ENCODE data around the gene KCTD11. TPM values are rescaled to one million over a fixed set of nuclear protein-coding genes. Genes with fewer than 3 reads are reported as not detected.

KCTD11 gene
- total RNA-seq, 1 experiment from 2014 or later: 16.4 TPM

- H3K9me3 ChIP-seq (ENCODE audit: insufficient read depth, low read depth): no peaks in the 10 kb centered on the region
- H3K9me2 ChIP-seq (ENCODE audit: insufficient read depth): no peaks in the 10 kb centered on the region
- peaks cover 26% of the 10 kb centered on the region for H3K4me1 ChIP-seq (replicated peaks; ENCODE audit: insufficient read depth)
- H3K36me3 ChIP-seq (ENCODE audit: low read depth): peaks cover 37% of the 10 kb centered on the region
- no peak overlapping the region for H2AFZ ChIP-seq
- H3K79me2 ChIP-seq (ENCODE audit: low read depth): peaks cover 51% of the 10 kb centered on the region
- CTCF ChIA-PET: no interaction called here
- POLR2A ChIA-PET (ENCODE audit: unreplicated experiment): no interaction called here
- intact Hi-C loops (cut with micrococcal nuclease; ENCODE audit: unreplicated experiment): loop anchor here (1.0 to 5.0 kb wide), 5 partner anchors 21 to 381 kb away; partner anchors contain the start of genes CLDN7, NEURL4, POLR2A and WRAP53
- H4K20me1 ChIP-seq (ENCODE audit: insufficient read depth): peaks cover 40% of the 10 kb centered on the region
- no peaks in the 10 kb centered on the region for H3K27me3 ChIP-seq (ENCODE audit: insufficient read depth, low read depth)
- DNase-seq: peak in 1 of 2 experiments; percentile 33
- peaks cover 65% of the 10 kb centered on the region for H3F3A ChIP-seq (ENCODE audit: insufficient read depth, low read depth)
- BruUV-seq (replicated peaks): no TSS peak
- peak overlapping the region; percentile 96 for H3K27ac ChIP-seq
- TF ChIP-seq CTCF (conservative IDR thresholded peaks at IDR 0.05) (no peak), EZH2 (IDR thresholded peaks at IDR 0.05; ENCODE audit: low read depth) (no peak)
- H3K4me3 ChIP-seq: peak overlapping the region; percentile 86
- H3K4me2 ChIP-seq: peak overlapping the region; percentile 98
These were observed 44.0 kb upstream of the KCTD11 start for GRCh38 chr17:7307686-7308624.

GRCh38 chr17:7308625-7309433 is 43.1 kb upstream of the KCTD11 start:
- H3F3A ChIP-seq (ENCODE audit: insufficient read depth, low read depth): peaks cover 73% of the 10 kb centered on the region
- peaks cover 42% of the 10 kb centered on the region for H3K36me3 ChIP-seq (ENCODE audit: low read depth)
- H2AFZ ChIP-seq: no peak overlapping the region
- H3K4me1 ChIP-seq (replicated peaks; ENCODE audit: insufficient read depth): peaks cover 33% of the 10 kb centered on the region
- DNase-seq: peak; percentile 77 to 84
- peaks cover 58% of the 10 kb centered on the region for H3K79me2 ChIP-seq (ENCODE audit: low read depth)
- H3K4me3 ChIP-seq: peak overlapping the region; percentile 86
- no peaks in the 10 kb centered on the region for H3K27me3 ChIP-seq (ENCODE audit: insufficient read depth, low read depth)
- CTCF ChIA-PET: interaction anchor here (0.6 kb wide), 1 partner anchor 68 kb away, joined by 5 read pairs; no protein-coding TSS in a partner anchor
- H3K27ac ChIP-seq: peak overlapping the region; percentile 96
- no peak for TF ChIP-seq EZH2 (IDR thresholded peaks at IDR 0.05; ENCODE audit: low read depth)
- H3K9me2 ChIP-seq (ENCODE audit: insufficient read depth): no peaks in the 10 kb centered on the region
- intact Hi-C loops (cut with micrococcal nuclease; ENCODE audit: unreplicated experiment): loop anchor here (2.0 to 5.0 kb wide), 4 partner anchors 20 to 380 kb away; partner anchors contain the start of genes CLDN7, NEURL4 and WRAP53
- H3K9me3 ChIP-seq (ENCODE audit: insufficient read depth, low read depth): no peaks in the 10 kb centered on the region
- POLR2A ChIA-PET (ENCODE audit: unreplicated experiment): no interaction called here
- peak overlapping the region; percentile 98 for H3K4me2 ChIP-seq
- BruUV-seq (replicated peaks): TSS peak; percentile 81
- H4K20me1 ChIP-seq (ENCODE audit: insufficient read depth): peaks cover 49% of the 10 kb centered on the region

- peak overlapping the region; percentile 98 for H3K4me2 ChIP-seq
- H3K27ac ChIP-seq: peak overlapping the region; percentile 68
- H3K4me3 ChIP-seq: peak overlapping the region; percentile 86
These were observed 42.3 kb upstream of the KCTD11 start for GRCh38 chr17:7309628-7310027.

More at GRCh38 chr17:7309628-7310027, 42.3 kb upstream of the KCTD11 start:
- ChIA-PET CTCF (interaction anchor here (0.6 kb wide), 2 partner anchors 69 to 524 kb away, joined by 3 to 5 read pairs; no protein-coding TSS in a partner anchor), POLR2A (ENCODE audit: unreplicated experiment) (no interaction called here)
- H3K36me3 ChIP-seq (ENCODE audit: low read depth): peaks cover 44% of the 10 kb centered on the region
- no peaks in the 10 kb centered on the region for H3K9me2 ChIP-seq (ENCODE audit: insufficient read depth)
- peaks cover 81% of the 10 kb centered on the region for H3F3A ChIP-seq (ENCODE audit: insufficient read depth, low read depth)
- H3K4me1 ChIP-seq (replicated peaks; ENCODE audit: insufficient read depth): peaks cover 40% of the 10 kb centered on the region
- H4K20me1 ChIP-seq (ENCODE audit: insufficient read depth): peaks cover 56% of the 10 kb centered on the region
- TF ChIP-seq CTCF (conservative IDR thresholded peaks at IDR 0.05): no peak
- no peaks in the 10 kb centered on the region for H3K9me3 ChIP-seq (ENCODE audit: insufficient read depth, low read depth)
- intact Hi-C loops (cut with micrococcal nuclease; ENCODE audit: unreplicated experiment): loop anchor here (2.0 to 5.0 kb wide), 4 partner anchors 19 to 379 kb away; partner anchors contain the start of genes CLDN7, NEURL4 and WRAP53
- peaks cover 66% of the 10 kb centered on the region for H3K79me2 ChIP-seq (ENCODE audit: low read depth)
- no peaks in the 10 kb centered on the region for H3K27me3 ChIP-seq (ENCODE audit: insufficient read depth, low read depth)
- no peak overlapping the region for H2AFZ ChIP-seq
- DNase-seq: no peak
- BruUV-seq (replicated peaks): no TSS peak
